PFSK-1 (cell line): Measurements from ENCODE around the gene NACC1.

Source experiments
- FOXP2 ChIP-seq: optimal IDR thresholded peaks from 2 replicates; pipeline ENCODE3; 2011; ENCODE audit warnings: borderline replicate concordance, control low read depth, inconsistent platforms; ENCODE audit not compliant: insufficient read depth; ENCODE audit errors: extremely low read length, extremely low read depth
- POLR2AphosphoS5 ChIP-seq: IDR thresholded peaks from 2 replicates; pipeline ENCODE4 v1.6.1; 2012; ENCODE audit warnings: low read depth, mild to moderate bottlenecking, control low read depth, low read length, moderate library complexity
- REST ChIP-seq, 2 experiments: IDR thresholded peaks; 2 replicates each; pipeline versions ENCODE4 v1.6.1 to v1.8.0; 2011 to 2012; ENCODE audit warnings: low read depth in 2 of 2, low read length in 2 of 2, control low read depth in 1 of 2, inconsistent platforms in 1 of 2, mild to moderate bottlenecking in 1 of 2, moderate library complexity in 1 of 2; ENCODE audit not compliant: insufficient read depth in 1 of 2
- SIN3A ChIP-seq: IDR thresholded peaks from 2 replicates; pipeline ENCODE4 v1.6.1; 2012; ENCODE audit warnings: mild to moderate bottlenecking, low read length, moderate library complexity, borderline replicate concordance; ENCODE audit not compliant: insufficient read depth
- TAF1 ChIP-seq: IDR thresholded peaks from 2 replicates; pipeline ENCODE4 v1.6.1; 2012; ENCODE audit warnings: low read length, control low read depth, borderline replicate concordance; ENCODE audit not compliant: insufficient read depth

The NACC1 gene

GRCh38 chr19:13149628-13150186, 31.6 kb downstream of the NACC1 start:
- TF ChIP-seq FOXP2, result no peak
- no peak for TF ChIP-seq TAF1
- TF ChIP-seq SIN3A, result 0 out of 2 replicates have a peak, but pooled peaks have one; percentile 3
- TF ChIP-seq POLR2AphosphoS5, result no peak

- peak; percentile 58; the same call in 1 of the 2 replicates for TF ChIP-seq POLR2AphosphoS5
- TF ChIP-seq REST (IDR thresholded peaks at IDR 0.05; ENCODE audit: insufficient read depth in 1 of 2, low read depth in 2 of 2, low read length in 2 of 2), result peak in 1 of 2 experiments; percentile 57; a peak in 2 of 4 replicates
- peak; percentile 83; the same call in 1 of the 2 replicates for TF ChIP-seq TAF1
- peak; percentile 83 for TF ChIP-seq FOXP2
- TF ChIP-seq SIN3A, result peak; percentile 62; the same call in 1 of the 2 replicates
Observed at GRCh38 chr19:13150187-13150930, 32.3 kb downstream of the NACC1 start, which contains the start of the genes IER2 and STX10. IER2 (plus strand) TSS chr19:13150411; CDS start chr19:13153187, 2,776 bp downstream. STX10 (minus strand) TSS chr19:13150375; CDS start chr19:13150173, 202 bp downstream.

- no peak for TF ChIP-seq REST (IDR thresholded peaks at IDR 0.05; ENCODE audit: insufficient read depth in 1 of 2, low read depth in 2 of 2, low read length in 2 of 2)
- no peak for TF ChIP-seq FOXP2
- no peak for TF ChIP-seq POLR2AphosphoS5
- TF ChIP-seq SIN3A, result no peak
- no peak for TF ChIP-seq TAF1
Observed at GRCh38 chr19:13150931-13151604, 33.0 kb downstream of the NACC1 start.

GRCh38 chr19:13151605-13152355, 33.7 kb downstream of the NACC1 start:
- TF ChIP-seq SIN3A (peak; percentile 60; the same call in 1 of the 2 replicates), FOXP2 (peak; percentile 43), POLR2AphosphoS5 (peak; percentile 73), TAF1 (peak; percentile 65; the same call in 1 of the 2 replicates), REST (IDR thresholded peaks at IDR 0.05; ENCODE audit: insufficient read depth in 1 of 2, low read depth in 2 of 2, low read length in 2 of 2) (peak in 1 of 2 experiments; percentile 31; a peak in 1 of 4 replicates)

- no peak for TF ChIP-seq REST (IDR thresholded peaks at IDR 0.05; ENCODE audit: insufficient read depth in 1 of 2, low read depth in 2 of 2, low read length in 2 of 2)
- TF ChIP-seq SIN3A, result no peak
- no peak for TF ChIP-seq TAF1
- no peak for TF ChIP-seq FOXP2
- TF ChIP-seq POLR2AphosphoS5, result no peak
Observed at GRCh38 chr19:13152356-13152973, 34.4 kb downstream of the NACC1 start.
